ENCODE results near the gene EFEMP1.

GRCh38 chr2:55906993-55907392 is 16.6 kb downstream of the EFEMP1 start:
- TF ChIP-seq CTCF (IDR thresholded peaks at IDR 0.05; ENCODE audit: insufficient read depth, low read length) = no peak
- TF ChIP-seq POLR2AphosphoS5 (IDR thresholded peaks at IDR 0.05; ENCODE audit: low read depth) = no peak
- TF ChIP-seq REST (IDR thresholded peaks at IDR 0.05; ENCODE audit: insufficient replicate concordance, low read depth) = no peak
- no peak for TF ChIP-seq SPI1 (IDR thresholded peaks at IDR 0.05; ENCODE audit: borderline replicate concordance, low read depth)

All from HL-60 (cell line).